ENCODE results near the gene PNPLA7. TPM values are rescaled to one million over a fixed set of nuclear protein-coding genes. Genes with fewer than 3 reads are reported as not detected.
A peak's percentile ranks its signal among the peaks of the same experiment; 100 is the strongest.

PNPLA7 gene
- polyA plus RNA-seq, 1 of the 3 experiments (the other 2 are of a cell fraction), result 0.99 TPM

DNA sequence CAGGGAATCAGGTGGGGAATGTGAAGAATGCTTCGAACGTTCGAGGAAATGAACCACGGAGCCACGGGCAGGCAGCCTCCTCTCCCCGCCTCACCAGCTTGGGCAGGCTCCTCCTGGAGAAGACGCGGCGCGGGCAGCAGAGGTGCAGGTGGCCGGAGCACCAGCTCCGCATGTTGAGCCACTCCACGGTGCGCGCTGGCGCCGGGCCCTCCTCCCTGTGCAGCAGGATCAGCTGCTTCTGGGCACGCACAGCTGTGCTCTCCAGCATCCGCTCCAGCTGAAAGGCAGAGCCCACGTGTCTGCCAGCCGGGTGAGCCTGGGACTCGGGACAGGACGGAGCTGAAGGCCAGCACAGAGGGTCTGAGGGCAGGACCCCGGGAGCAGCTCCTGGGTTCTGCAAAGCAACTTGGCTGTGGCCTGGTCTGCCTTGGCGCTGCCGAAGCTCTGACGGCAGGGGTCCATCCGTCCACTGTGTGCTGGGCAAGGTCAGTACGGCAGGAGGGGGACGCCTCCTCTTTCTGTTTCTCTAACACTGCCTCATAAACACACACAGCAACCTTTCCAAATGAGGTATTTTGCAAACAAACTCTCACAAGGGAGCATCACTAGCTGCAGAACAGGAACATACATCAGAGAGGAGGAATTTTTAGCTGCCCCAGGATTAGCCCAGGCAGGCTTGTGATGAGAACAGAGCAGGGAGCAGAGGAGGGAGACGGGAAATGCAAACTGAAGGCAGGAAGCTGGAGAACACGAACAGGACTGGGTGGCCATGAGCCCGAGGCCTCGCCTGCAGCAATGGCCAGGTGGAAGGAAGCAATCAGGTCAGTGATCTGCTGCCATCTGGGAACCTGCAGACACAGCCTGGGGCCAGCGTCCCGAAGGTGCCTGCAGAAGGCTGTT is 71.0 kb downstream of the PNPLA7 start:
- peak overlapping the region in 1 of 2 experiments; percentile 68; a peak in 1 of 4 replicates for H3K27ac ChIP-seq (ENCODE audit: low read depth in 2 of 2, low read length in 1 of 2)
- POLR2A ChIA-PET, result interaction anchor here (0.5 kb wide), 1 partner anchor 56 kb away, joined by 4 read pairs; the partner anchor contains the start of genes EXD3 and NOXA1
- no peaks in the 10 kb centered on the region for H3K79me2 ChIP-seq (ENCODE audit: insufficient read depth)
- H2AFZ ChIP-seq (ENCODE audit: low read depth), result no peak overlapping the region
- no peaks in the 10 kb centered on the region for H4K20me1 ChIP-seq (ENCODE audit: insufficient read depth)
- H3K36me3 ChIP-seq (replicated peaks in 1 of 2; ENCODE audit: control insufficient read depth in 1 of 2, insufficient read depth in 2 of 2, low read length in 1 of 2), result no peaks in the 10 kb centered on the region
- DNase-seq, result peak; percentile 48
- H3K4me2 ChIP-seq, result no peak overlapping the region
- no peak for TF ChIP-seq MAX (IDR thresholded peaks at IDR 0.05; ENCODE audit: low read depth)
- H3K9me2 ChIP-seq, result no peaks in the 10 kb centered on the region
- H3K4me1 ChIP-seq (ENCODE audit: control insufficient read depth in 1 of 2, insufficient read depth in 2 of 2, low read depth in 1 of 2, low read length in 1 of 2), result peaks cover 0 to 39% of the 10 kb centered on the region in 2 experiments; a peak in 1 of 4 replicates
- H3K9ac ChIP-seq, result no peak overlapping the region
- H3K27me3 ChIP-seq (ENCODE audit: insufficient read depth), result no peaks in the 10 kb centered on the region
- 87% methylated on average over 29 of the region's 36 CpGs for WGBS (ENCODE audit: low lambda C conversion rate)
- H3K4me3 ChIP-seq (ENCODE audit: low read depth in 2 of 2, low read length in 1 of 2), result no peak overlapping the region
- CTCF ChIA-PET, result interaction anchor here (0.8 to 1.6 kb wide), 4 partner anchors 10 to 193 kb away, joined by 3 to 5 read pairs (median 3); no protein-coding TSS in a partner anchor
- H3F3A ChIP-seq (replicated peaks; ENCODE audit: insufficient read depth), result no peaks in the 10 kb centered on the region
- no peaks in the 10 kb centered on the region for H3K9me3 ChIP-seq

DNA sequence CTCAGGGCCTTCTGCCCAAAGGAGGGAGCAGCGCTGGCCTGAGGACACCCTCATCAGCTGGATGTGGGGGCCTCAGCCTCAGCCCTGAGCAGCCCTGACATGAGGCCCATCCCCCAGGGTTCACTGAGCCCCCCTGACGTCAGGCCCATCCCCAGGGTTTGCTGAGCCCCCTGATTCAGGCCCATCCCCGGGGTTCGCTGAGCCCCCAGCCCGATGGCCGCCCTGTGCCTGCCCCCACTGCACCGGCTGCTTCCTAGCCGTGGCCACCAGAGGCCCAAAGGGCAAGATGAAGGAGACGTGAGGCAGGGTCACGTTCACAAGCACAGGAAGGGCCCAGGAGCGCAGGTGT is 71.6 kb downstream of the PNPLA7 start:
- Histone ChIP-seq H3K9me2 (no peaks in the 10 kb centered on the region), H3K79me2 (ENCODE audit: insufficient read depth) (no peaks in the 10 kb centered on the region), H3K9ac (no peak overlapping the region), H3K4me3 (ENCODE audit: low read depth in 2 of 2, low read length in 1 of 2) (no peak overlapping the region), H4K20me1 (ENCODE audit: insufficient read depth) (no peaks in the 10 kb centered on the region), H3K4me1 (ENCODE audit: control insufficient read depth in 1 of 2, insufficient read depth in 2 of 2, low read depth in 1 of 2, low read length in 1 of 2) (peaks cover 0 to 39% of the 10 kb centered on the region in 2 experiments; a peak in 1 of 4 replicates), H3K27ac (ENCODE audit: low read depth in 2 of 2, low read length in 1 of 2) (no peak overlapping the region), H3K4me2 (no peak overlapping the region), H3K27me3 (ENCODE audit: insufficient read depth) (no peaks in the 10 kb centered on the region), H3K36me3 (replicated peaks in 1 of 2; ENCODE audit: control insufficient read depth in 1 of 2, insufficient read depth in 2 of 2, low read length in 1 of 2) (no peaks in the 10 kb centered on the region), H3F3A (replicated peaks; ENCODE audit: insufficient read depth) (no peaks in the 10 kb centered on the region), H2AFZ (ENCODE audit: low read depth) (no peak overlapping the region), H3K9me3 (no peaks in the 10 kb centered on the region)
- WGBS (ENCODE audit: low lambda C conversion rate), result 84% methylated on average over 8 of the region's 11 CpGs
- DNase-seq, result no peak
- POLR2A ChIA-PET, result no interaction called here
- no peak for TF ChIP-seq RAD21 (IDR thresholded peaks at IDR 0.05; ENCODE audit: low read length)
- CTCF ChIA-PET, result interaction anchor here (0.8 to 1.6 kb wide), 3 partner anchors 10 to 192 kb away, joined by 3 to 5 read pairs (median 3); no protein-coding TSS in a partner anchor

DNA sequence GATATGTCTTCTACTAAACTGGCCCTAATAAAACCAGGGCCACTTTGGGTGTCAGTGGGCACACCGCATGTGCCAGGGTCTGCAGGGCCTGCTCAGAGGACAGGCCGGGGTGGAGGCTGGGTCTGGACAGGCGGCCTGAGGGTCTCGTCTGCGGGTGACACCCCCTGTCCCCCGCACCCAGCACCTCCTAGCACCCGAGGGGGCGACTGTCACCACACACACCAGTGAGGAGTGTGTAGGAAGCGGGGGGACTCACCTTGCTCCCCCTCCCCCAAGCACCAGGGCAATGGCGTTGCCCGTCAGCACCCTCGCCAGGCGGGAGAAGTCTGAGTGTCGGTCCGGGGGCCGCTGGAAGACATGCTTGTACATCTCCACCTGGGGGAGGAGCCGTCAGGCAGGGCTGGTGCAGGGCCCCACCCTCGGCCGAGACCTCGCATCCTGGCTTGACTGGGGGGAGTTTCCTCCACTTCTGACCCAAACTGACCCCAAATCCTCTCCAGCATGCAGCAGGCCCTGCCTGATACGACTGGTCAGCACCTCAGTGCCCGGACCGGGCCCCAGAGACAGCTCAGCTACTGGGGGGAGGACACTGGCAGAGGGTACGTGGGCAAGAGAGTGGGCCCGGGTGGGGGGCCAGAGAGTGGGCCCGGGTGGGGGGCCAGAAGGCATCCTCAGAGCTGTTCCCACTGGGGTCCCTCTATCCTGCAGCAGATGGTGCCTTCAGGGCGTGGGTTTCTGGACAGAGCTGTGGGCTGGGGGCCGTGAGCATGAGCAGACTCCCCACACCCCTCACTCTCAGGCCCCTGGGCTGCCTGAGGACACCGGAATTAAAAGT is 72.2 kb downstream of the PNPLA7 start:
- ChIA-PET POLR2A (no interaction called here), CTCF (interaction anchor here (0.8 to 1.6 kb wide), 2 partner anchors 9 to 57 kb away, joined by 3 to 5 read pairs; no protein-coding TSS in a partner anchor)
- H3K4me3 ChIP-seq (ENCODE audit: low read depth in 2 of 2, low read length in 1 of 2), result no peak overlapping the region
- no peak overlapping the region for H3K27ac ChIP-seq (ENCODE audit: low read depth in 2 of 2, low read length in 1 of 2)
- H3K9ac ChIP-seq, result no peak overlapping the region
- no peaks in the 10 kb centered on the region for H3F3A ChIP-seq (replicated peaks; ENCODE audit: insufficient read depth)
- H3K27me3 ChIP-seq (ENCODE audit: insufficient read depth), result no peaks in the 10 kb centered on the region
- H3K79me2 ChIP-seq (ENCODE audit: insufficient read depth), result no peaks in the 10 kb centered on the region
- no peak for DNase-seq
- H3K9me3 ChIP-seq, result no peaks in the 10 kb centered on the region
- H4K20me1 ChIP-seq (ENCODE audit: insufficient read depth), result no peaks in the 10 kb centered on the region
- 80% methylated on average over 18 of the region's 29 CpGs for WGBS (ENCODE audit: low lambda C conversion rate)
- no peaks in the 10 kb centered on the region for H3K36me3 ChIP-seq (replicated peaks in 1 of 2; ENCODE audit: control insufficient read depth in 1 of 2, insufficient read depth in 2 of 2, low read length in 1 of 2)
- H2AFZ ChIP-seq (ENCODE audit: low read depth), result no peak overlapping the region
- no peaks in the 10 kb centered on the region for H3K9me2 ChIP-seq
- TF ChIP-seq CTCF (IDR thresholded peaks at IDR 0.05), result no peak
- no peak for TF ChIP-seq EZH2phosphoT487 (IDR thresholded peaks at IDR 0.05; ENCODE audit: borderline replicate concordance, low read depth)
- TF ChIP-seq PBX3 (IDR thresholded peaks at IDR 0.05), result no peak
- no peak overlapping the region for H3K4me2 ChIP-seq
- peaks cover 0 to 39% of the 10 kb centered on the region in 2 experiments; a peak in 1 of 4 replicates for H3K4me1 ChIP-seq (ENCODE audit: control insufficient read depth in 1 of 2, insufficient read depth in 2 of 2, low read depth in 1 of 2, low read length in 1 of 2)

Measured in SK-N-SH (cell line).